ENCODE data around the gene SSX3. TPM values are rescaled to one million over a fixed set of nuclear protein-coding genes. Genes with fewer than 3 reads are reported as not detected.
"Not testable (repeated sequence)": the region's sequence is repeated elsewhere in the genome, so short reads cannot be mapped to it uniquely, and the experiment has no call there.

Gene SSX3
- not detected in 2 replicates for total RNA-seq

- H3K36me3 Mint-ChIP-seq (ENCODE audit: low read depth); H3K9me3 Mint-ChIP-seq; H3K27me3 Mint-ChIP-seq (ENCODE audit: low read depth); intact Hi-C loops (cut with micrococcal nuclease); DNase-seq (ENCODE audit: low spot score); H3K4me1 Mint-ChIP-seq (ENCODE audit: low read depth); H3K27ac Mint-ChIP-seq; H3K4me3 Mint-ChIP-seq (ENCODE audit: low read depth): not testable (repeated sequence)
These were observed at the start of gene SSX3 for GRCh38 chrX:48356315-48357094. SSX3 (minus strand) TSS chrX:48356703; CDS start chrX:48355249, 1,454 bp downstream.

- DNase-seq (ENCODE audit: low spot score); H3K4me3 Mint-ChIP-seq (ENCODE audit: low read depth); intact Hi-C loops (cut with micrococcal nuclease): not testable (repeated sequence)
These were observed 41.3 kb upstream of the SSX3 start for GRCh38 chrX:48397825-48398224.

DNA sequence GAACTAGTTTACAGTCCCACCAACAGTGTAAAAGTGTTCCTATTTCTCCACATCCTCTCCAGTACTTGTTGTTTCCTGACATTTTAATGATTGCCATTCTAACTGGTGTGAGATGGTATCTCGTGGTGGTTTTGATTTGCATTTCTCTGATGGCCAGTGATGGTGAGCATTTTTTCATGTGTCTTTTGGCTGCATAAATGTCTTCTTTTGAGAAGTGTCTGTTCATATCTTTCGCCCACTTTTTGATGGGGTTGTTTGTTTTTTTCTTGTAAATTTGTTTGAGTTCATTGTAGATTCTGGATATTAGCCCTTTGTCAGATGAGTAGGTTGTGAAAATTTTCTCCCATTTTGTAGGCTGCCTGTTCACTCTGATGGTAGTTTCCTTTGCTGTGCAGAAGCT is 40.4 kb upstream of the SSX3 start:
- intact Hi-C loops (cut with micrococcal nuclease); H3K27me3 Mint-ChIP-seq (ENCODE audit: low read depth); H3K4me1 Mint-ChIP-seq (ENCODE audit: low read depth); H3K4me3 Mint-ChIP-seq (ENCODE audit: low read depth); H3K9me3 Mint-ChIP-seq; H3K27ac Mint-ChIP-seq; DNase-seq (ENCODE audit: low spot score); H3K36me3 Mint-ChIP-seq (ENCODE audit: low read depth): not testable (repeated sequence)

More at GRCh38 chrX:48397825-48398224, 41.3 kb upstream of the SSX3 start:
- H3K27me3 Mint-ChIP-seq (ENCODE audit: low read depth); H3K27ac Mint-ChIP-seq; H3K4me1 Mint-ChIP-seq (ENCODE audit: low read depth); H3K9me3 Mint-ChIP-seq; H3K36me3 Mint-ChIP-seq (ENCODE audit: low read depth): not testable (repeated sequence)

GRCh38 chrX:48383239-48383638 is 26.7 kb upstream of the SSX3 start, which contains the start of gene SSX4:
SSX4 (plus strand) TSS chrX:48383539; CDS start chrX:48384054, 515 bp downstream.
- H3K27ac Mint-ChIP-seq; H3K9me3 Mint-ChIP-seq; H3K36me3 Mint-ChIP-seq (ENCODE audit: low read depth); intact Hi-C loops (cut with micrococcal nuclease); H3K4me1 Mint-ChIP-seq (ENCODE audit: low read depth); H3K4me3 Mint-ChIP-seq (ENCODE audit: low read depth); H3K27me3 Mint-ChIP-seq (ENCODE audit: low read depth); DNase-seq (ENCODE audit: low spot score): not testable (repeated sequence)

GRCh38 chrX:48370408-48370807 is 13.9 kb upstream of the SSX3 start:
- H3K36me3 Mint-ChIP-seq (ENCODE audit: low read depth); H3K4me1 Mint-ChIP-seq (ENCODE audit: low read depth); H3K27me3 Mint-ChIP-seq (ENCODE audit: low read depth); DNase-seq (ENCODE audit: low spot score); H3K27ac Mint-ChIP-seq; H3K4me3 Mint-ChIP-seq (ENCODE audit: low read depth); intact Hi-C loops (cut with micrococcal nuclease); H3K9me3 Mint-ChIP-seq: not testable (repeated sequence)

DNA sequence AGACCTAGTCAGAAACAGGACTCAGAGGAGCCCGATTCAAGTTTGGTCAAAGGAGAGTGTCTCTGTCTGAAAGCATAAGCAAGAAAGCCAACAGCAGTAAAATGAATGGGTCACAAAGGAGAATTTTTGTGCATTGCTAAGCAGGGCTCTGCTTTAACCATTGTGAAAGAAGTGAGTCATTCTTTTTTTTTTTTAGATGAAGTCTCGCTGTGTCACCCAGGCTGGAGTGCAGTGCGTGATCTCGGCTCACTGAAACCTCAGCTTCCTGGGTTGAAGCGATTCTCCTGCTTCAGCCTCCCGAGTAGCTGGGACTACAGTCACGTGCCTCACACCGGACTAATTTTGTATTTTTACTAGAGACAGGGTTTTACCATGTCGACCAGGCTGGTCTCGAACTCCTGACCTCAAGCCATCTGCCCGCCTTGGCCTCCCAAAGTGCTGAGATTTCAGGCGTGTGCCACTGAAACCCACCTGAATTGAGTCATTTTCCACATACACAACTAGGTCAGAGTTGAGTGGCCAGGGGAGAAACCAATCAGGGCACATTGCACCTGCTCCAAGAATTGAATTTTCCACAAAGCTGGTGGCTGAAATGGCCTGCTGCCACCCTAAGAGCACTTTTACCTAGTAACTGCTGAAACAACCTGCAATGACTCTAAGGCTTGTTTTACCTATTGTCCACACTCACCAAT is 11.4 kb upstream of the SSX3 start:
- H3K27ac Mint-ChIP-seq; H3K27me3 Mint-ChIP-seq (ENCODE audit: low read depth); H3K4me3 Mint-ChIP-seq (ENCODE audit: low read depth); H3K9me3 Mint-ChIP-seq; H3K36me3 Mint-ChIP-seq (ENCODE audit: low read depth); intact Hi-C loops (cut with micrococcal nuclease); DNase-seq (ENCODE audit: low spot score); H3K4me1 Mint-ChIP-seq (ENCODE audit: low read depth): not testable (repeated sequence)

DNA sequence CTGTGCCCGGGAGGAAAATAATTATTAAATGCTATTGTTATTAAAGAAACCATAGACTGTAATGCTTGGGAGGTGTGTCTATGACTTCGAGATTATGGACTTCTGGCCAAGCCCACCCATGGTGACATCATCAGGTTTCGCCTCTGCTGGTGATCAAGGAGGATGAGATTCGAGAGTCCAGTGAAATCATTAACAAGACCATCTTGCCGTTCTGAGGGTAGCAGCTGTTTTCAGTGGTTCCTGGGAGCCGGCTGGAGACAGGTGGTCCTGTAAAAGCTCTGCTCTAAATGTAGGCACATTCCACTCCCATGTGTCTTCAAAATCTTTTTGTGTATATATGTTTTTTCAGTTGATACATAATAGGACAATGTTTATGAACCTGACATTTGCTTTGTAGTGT is 2.8 kb upstream of the SSX3 start:
- DNase-seq (ENCODE audit: low spot score); H3K27ac Mint-ChIP-seq; H3K27me3 Mint-ChIP-seq (ENCODE audit: low read depth); H3K36me3 Mint-ChIP-seq (ENCODE audit: low read depth); H3K4me1 Mint-ChIP-seq (ENCODE audit: low read depth); H3K9me3 Mint-ChIP-seq; H3K4me3 Mint-ChIP-seq (ENCODE audit: low read depth); intact Hi-C loops (cut with micrococcal nuclease): not testable (repeated sequence)

DNA sequence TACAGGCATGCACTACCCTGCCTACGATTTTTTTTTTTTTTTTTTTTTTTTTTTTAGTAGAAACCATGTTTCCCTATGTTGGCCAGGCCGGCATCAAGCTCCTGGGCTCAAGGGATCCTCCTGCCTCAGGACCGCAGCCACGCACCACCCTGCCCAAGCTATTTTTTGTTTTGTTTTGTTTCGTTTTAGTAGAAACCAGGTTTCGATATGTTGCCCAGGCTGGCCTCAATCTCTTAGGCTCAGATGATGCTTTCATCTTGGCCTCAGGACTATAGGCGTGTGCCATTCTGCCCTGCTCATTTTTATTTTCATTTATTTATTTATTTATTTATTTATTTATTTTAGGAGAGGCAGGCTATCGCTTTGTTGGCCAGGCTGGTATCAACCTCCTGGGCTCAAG is 1.2 kb upstream of the SSX3 start:
- H3K9me3 Mint-ChIP-seq = no peaks in the 10 kb centered on the region
- intact Hi-C loops (cut with micrococcal nuclease) = no loop called here
- no peak overlapping the region for H3K4me3 Mint-ChIP-seq (ENCODE audit: low read depth)
- H3K27me3 Mint-ChIP-seq (ENCODE audit: low read depth) = peaks cover 2% of the 10 kb centered on the region
- DNase-seq (ENCODE audit: low spot score) = no peak
- no peaks in the 10 kb centered on the region for H3K4me1 Mint-ChIP-seq (ENCODE audit: low read depth)
- H3K36me3 Mint-ChIP-seq (ENCODE audit: low read depth) = no peaks in the 10 kb centered on the region
- H3K27ac Mint-ChIP-seq = no peak overlapping the region

- H3K27ac Mint-ChIP-seq; H3K9me3 Mint-ChIP-seq; H3K27me3 Mint-ChIP-seq (ENCODE audit: low read depth); H3K4me3 Mint-ChIP-seq (ENCODE audit: low read depth); H3K4me1 Mint-ChIP-seq (ENCODE audit: low read depth); intact Hi-C loops (cut with micrococcal nuclease); H3K36me3 Mint-ChIP-seq (ENCODE audit: low read depth); DNase-seq (ENCODE audit: low spot score): not testable (repeated sequence)
These were observed 10.4 kb downstream of the SSX3 start for GRCh38 chrX:48346059-48346458.

DNA sequence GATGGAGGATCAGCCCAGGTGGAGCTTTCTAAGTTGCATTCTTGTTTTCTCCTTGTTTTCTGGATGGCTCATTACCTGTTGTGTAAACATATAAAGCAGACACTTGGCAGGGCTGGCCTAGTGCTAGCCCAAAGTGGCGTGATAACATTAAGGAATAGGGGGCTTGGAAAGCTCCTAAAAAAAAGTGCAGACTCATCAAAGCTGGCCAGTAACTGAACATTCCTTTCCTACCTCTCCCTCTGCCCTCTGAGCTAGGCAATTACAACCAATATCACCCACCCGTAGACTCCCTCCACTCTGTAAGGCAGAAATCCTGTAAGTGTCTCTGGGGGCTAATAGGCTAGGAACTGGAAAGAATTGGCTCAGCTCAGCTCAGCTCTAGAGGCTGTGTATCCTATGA is 42.5 kb downstream of the SSX3 start:
- H3K27me3 Mint-ChIP-seq (ENCODE audit: low read depth); H3K9me3 Mint-ChIP-seq; H3K4me3 Mint-ChIP-seq (ENCODE audit: low read depth): not testable (repeated sequence)

GRCh38 chrX:48306175-48306574 is 50.3 kb downstream of the SSX3 start:
- no peaks in the 10 kb centered on the region for H3K36me3 Mint-ChIP-seq (ENCODE audit: low read depth)
- DNase-seq (ENCODE audit: low spot score) = no peak
- no peak overlapping the region for H3K4me3 Mint-ChIP-seq (ENCODE audit: low read depth)
- no peaks in the 10 kb centered on the region for H3K27me3 Mint-ChIP-seq (ENCODE audit: low read depth)
- no peaks in the 10 kb centered on the region for H3K4me1 Mint-ChIP-seq (ENCODE audit: low read depth)
- intact Hi-C loops (cut with micrococcal nuclease) = no loop called here
- no peak overlapping the region for H3K27ac Mint-ChIP-seq
- no peaks in the 10 kb centered on the region for H3K9me3 Mint-ChIP-seq

More for the DNA sequence above, 42.5 kb downstream of the SSX3 start:
- DNase-seq (ENCODE audit: low spot score); H3K4me1 Mint-ChIP-seq (ENCODE audit: low read depth); intact Hi-C loops (cut with micrococcal nuclease); H3K27ac Mint-ChIP-seq; H3K36me3 Mint-ChIP-seq (ENCODE audit: low read depth): not testable (repeated sequence)

Data from activated T-helper 2 cell treated with anti-CD3 and anti-CD28 coated beads, Interferon-gamma antibody, Interleukin-2, Interleukin-4, amounts not matched to agents 10 μg/mL and 5 μg/mL and 100 μg/mL, durations not matched to agents 14 hours and 24 hours and 36 hours (primary cell).